Measurements from ENCODE around the gene CDH23. TPM values are rescaled to one million over a fixed set of nuclear protein-coding genes. Genes with fewer than 3 reads are reported as not detected.

Gene CDH23
- total RNA-seq, 1 donor, result 0.36 TPM

DNA sequence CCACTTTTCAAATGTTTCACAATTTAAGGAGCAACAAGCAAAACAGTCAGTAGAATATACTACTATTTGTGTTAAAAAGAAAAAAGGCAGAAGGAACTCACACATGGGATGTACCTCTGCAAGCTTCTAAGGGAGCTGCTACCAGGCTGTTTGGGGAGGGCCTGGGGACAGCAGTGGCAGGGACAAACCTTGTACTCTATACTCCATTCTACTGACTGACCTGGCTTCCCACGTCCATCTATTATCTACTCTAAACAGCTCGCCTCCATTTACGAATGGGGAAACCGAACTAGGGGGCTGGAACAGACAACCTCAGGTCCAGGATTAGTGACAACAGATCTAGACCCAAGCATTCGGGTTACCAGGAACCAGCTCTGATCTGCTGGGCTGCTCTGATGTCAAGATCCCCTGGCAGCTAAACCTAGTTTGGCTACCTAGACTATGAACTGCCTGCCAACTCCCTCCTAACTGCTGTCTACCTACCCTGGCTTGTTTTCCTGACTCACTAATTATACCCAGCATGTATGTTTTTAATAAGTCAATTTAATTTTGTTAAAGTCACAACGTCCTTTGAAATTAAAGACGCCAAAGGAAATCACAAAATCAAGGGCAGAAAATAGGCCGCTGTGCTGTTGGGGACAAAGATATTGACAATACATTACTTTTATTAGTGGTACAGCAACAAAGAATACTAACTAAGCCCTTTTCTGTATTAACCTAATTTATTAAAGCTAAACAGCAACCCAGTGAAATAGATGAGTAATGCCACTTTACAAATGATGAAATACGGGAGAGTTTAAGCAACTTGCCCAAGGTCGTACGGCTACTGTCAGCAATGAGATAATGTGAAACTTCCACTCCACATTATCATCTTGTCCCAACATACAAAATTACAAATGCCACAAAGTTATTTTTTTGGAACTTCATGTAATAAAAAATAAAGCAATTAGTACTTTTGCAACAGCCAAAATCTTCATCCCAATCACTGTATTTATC lies 449.0 kb downstream of the CDH23 start:
- Histone ChIP-seq H3K36me3 (ENCODE audit: insufficient read depth, low read length) (no peaks in the 10 kb centered on the region), H3K27ac (ENCODE audit: low read depth, low read length) (no peak overlapping the region), H3K9me3 (ENCODE audit: low read depth, low read length) (no peaks in the 10 kb centered on the region), H3K4me2 (ENCODE audit: insufficient read depth, low read length) (no peak overlapping the region), H3K27me3 (ENCODE audit: insufficient read depth, low read length) (no peaks in the 10 kb centered on the region), H3K4me3 (ENCODE audit: insufficient read depth, low read length) (no peak overlapping the region), H3K4me1 (ENCODE audit: insufficient read depth, low read length) (peaks cover 30% of the 10 kb centered on the region), H4K20me1 (ENCODE audit: insufficient read depth, low read length) (peaks cover 81% of the 10 kb centered on the region), H2AFZ (ENCODE audit: low read length) (no peak overlapping the region), H3K79me2 (ENCODE audit: insufficient read depth, low read length) (peaks cover 100% of the 10 kb centered on the region)
- TF ChIP-seq, protein P1, sequence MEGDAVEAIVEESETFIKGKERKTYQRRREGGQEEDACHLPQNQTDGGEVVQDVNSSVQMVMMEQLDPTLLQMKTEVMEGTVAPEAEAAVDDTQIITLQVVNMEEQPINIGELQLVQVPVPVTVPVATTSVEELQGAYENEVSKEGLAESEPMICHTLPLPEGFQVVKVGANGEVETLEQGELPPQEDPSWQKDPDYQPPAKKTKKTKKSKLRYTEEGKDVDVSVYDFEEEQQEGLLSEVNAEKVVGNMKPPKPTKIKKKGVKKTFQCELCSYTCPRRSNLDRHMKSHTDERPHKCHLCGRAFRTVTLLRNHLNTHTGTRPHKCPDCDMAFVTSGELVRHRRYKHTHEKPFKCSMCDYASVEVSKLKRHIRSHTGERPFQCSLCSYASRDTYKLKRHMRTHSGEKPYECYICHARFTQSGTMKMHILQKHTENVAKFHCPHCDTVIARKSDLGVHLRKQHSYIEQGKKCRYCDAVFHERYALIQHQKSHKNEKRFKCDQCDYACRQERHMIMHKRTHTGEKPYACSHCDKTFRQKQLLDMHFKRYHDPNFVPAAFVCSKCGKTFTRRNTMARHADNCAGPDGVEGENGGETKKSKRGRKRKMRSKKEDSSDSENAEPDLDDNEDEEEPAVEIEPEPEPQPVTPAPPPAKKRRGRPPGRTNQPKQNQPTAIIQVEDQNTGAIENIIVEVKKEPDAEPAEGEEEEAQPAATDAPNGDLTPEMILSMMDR (IDR thresholded peaks at IDR 0.05; ENCODE audit: extremely low read depth, low read depth, low read length), result no peak
- DNase-seq (ENCODE audit: insufficient read length, low spot score, missing footprints), result no peak

DNA sequence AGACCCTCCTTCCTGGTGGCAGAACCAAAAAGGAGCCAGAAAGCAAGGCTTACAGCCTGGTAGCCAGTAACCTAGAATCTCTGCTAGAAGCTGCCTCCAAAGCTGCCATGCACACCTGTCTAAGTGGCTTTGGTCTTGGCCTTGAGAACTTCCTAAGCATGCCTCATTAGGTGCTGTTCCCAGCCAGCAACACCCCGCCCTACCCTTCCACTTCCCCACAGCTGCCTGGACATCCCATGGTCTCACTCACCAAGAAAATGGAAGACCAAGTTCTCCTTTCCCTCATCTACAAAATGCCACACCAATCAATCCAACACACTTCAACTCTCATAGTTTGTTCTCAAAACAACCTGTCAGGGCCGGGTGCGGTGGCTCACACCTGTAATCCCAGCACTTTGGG lies 450.1 kb downstream of the CDH23 start:
- Histone ChIP-seq H3K79me2 (ENCODE audit: insufficient read depth, low read length) (peaks cover 93% of the 10 kb centered on the region), H4K20me1 (ENCODE audit: insufficient read depth, low read length) (peaks cover 73% of the 10 kb centered on the region), H3K27ac (ENCODE audit: low read depth, low read length) (no peak overlapping the region), H3K4me2 (ENCODE audit: insufficient read depth, low read length) (no peak overlapping the region), H3K36me3 (ENCODE audit: insufficient read depth, low read length) (no peaks in the 10 kb centered on the region), H3K4me1 (ENCODE audit: insufficient read depth, low read length) (peaks cover 26% of the 10 kb centered on the region), H3K27me3 (ENCODE audit: insufficient read depth, low read length) (no peaks in the 10 kb centered on the region), H3K4me3 (ENCODE audit: insufficient read depth, low read length) (no peak overlapping the region), H2AFZ (ENCODE audit: low read length) (no peak overlapping the region), H3K9me3 (ENCODE audit: low read depth, low read length) (no peaks in the 10 kb centered on the region)
- DNase-seq (ENCODE audit: insufficient read length, low spot score, missing footprints), result no peak
- TF ChIP-seq, protein P1 (IDR thresholded peaks at IDR 0.05; ENCODE audit: extremely low read depth, low read depth, low read length), result no peak

DNA sequence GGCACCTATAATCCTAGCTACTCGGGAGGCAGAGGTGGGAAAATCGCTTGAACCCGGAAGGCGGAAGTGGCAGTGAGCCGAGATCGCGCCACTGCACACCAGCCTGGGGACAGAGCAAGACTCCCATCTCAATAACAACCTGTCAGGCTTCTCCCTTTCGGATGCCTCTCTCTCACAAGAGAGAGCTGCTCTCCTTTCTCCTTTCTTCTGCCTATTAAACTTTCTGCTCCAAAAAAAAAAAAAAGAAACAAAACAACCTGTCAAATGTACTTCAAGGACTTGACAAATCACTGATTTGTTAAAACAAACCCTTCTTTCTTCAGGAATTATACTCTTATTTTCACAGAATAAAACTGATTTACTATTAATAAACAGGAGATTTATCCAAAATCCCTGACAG lies 450.7 kb downstream of the CDH23 start:
- Histone ChIP-seq H3K4me1 (ENCODE audit: insufficient read depth, low read length) (peaks cover 26% of the 10 kb centered on the region), H3K4me3 (ENCODE audit: insufficient read depth, low read length) (no peak overlapping the region)

More for the DNA sequence above, 450.7 kb downstream of the CDH23 start:
- Histone ChIP-seq H3K4me2 (ENCODE audit: insufficient read depth, low read length) (no peak overlapping the region), H3K27ac (ENCODE audit: low read depth, low read length) (no peak overlapping the region), H2AFZ (ENCODE audit: low read length) (no peak overlapping the region), H3K79me2 (ENCODE audit: insufficient read depth, low read length) (peaks cover 87% of the 10 kb centered on the region), H3K36me3 (ENCODE audit: insufficient read depth, low read length) (no peaks in the 10 kb centered on the region), H3K27me3 (ENCODE audit: insufficient read depth, low read length) (no peaks in the 10 kb centered on the region), H4K20me1 (ENCODE audit: insufficient read depth, low read length) (peaks cover 71% of the 10 kb centered on the region), H3K9me3 (ENCODE audit: low read depth, low read length) (no peaks in the 10 kb centered on the region)
- DNase-seq (ENCODE audit: insufficient read length, low spot score, missing footprints), result no peak
- TF ChIP-seq, protein P1 (IDR thresholded peaks at IDR 0.05; ENCODE audit: extremely low read depth, low read depth, low read length), result no peak
